ENCODE results near the gene CLDN24. TPM values are rescaled to one million over a fixed set of nuclear protein-coding genes. Genes with fewer than 3 reads are reported as not detected.

Gene CLDN24
- total and polyA plus RNA-seq, 5 experiments from 2014 or later: 1.6 TPM; not detected in 4

- H3K4me3 Mint-ChIP-seq: no peak overlapping the region
- no peaks in the 10 kb centered on the region for H3K9me3 Mint-ChIP-seq
- DNase-seq (no peak), ATAC-seq (no peak)
- peaks cover 10 to 35% (median 18%) of the 10 kb centered on the region in 5 donors for H3K27me3 Mint-ChIP-seq
- H3K27ac Mint-ChIP-seq: no peak overlapping the region
- peaks cover 0 to 5% (median 0%) of the 10 kb centered on the region in 4 donors for H3K4me1 Mint-ChIP-seq
- no peaks in the 10 kb centered on the region for H3K36me3 Mint-ChIP-seq
- POLR2A ChIA-PET: no interaction called here
These were observed 32.0 kb upstream of the CLDN24 start for GRCh38 chr4:183354219-183354618.

- ATAC-seq (no peak), DNase-seq (no peak)
- Mint-ChIP-seq H3K27me3 (peaks cover 10 to 42% (median 19%) of the 10 kb centered on the region in 5 donors), H3K27ac (no peak overlapping the region), H3K36me3 (no peaks in the 10 kb centered on the region), H3K4me3 (no peak overlapping the region), H3K9me3 (no peaks in the 10 kb centered on the region), H3K4me1 (peaks cover 0 to 8% (median 0%) of the 10 kb centered on the region in 4 donors)
- POLR2A ChIA-PET: interaction anchor here (0.7 kb wide), 1 partner anchor 249 kb away, joined by 4 read pairs; no protein-coding TSS in a partner anchor
These were observed 31.3 kb upstream of the CLDN24 start for GRCh38 chr4:183353557-183353956.

GRCh38 chr4:183352546-183352945 lies 30.3 kb upstream of the CLDN24 start:
- Mint-ChIP-seq H3K27me3 (peaks cover 10 to 44% (median 22%) of the 10 kb centered on the region in 5 donors), H3K4me1 (peaks cover 0 to 8% (median 0%) of the 10 kb centered on the region in 4 donors), H3K4me3 (no peak overlapping the region), H3K36me3 (no peaks in the 10 kb centered on the region), H3K9me3 (no peaks in the 10 kb centered on the region), H3K27ac (no peak overlapping the region)
- POLR2A ChIA-PET: no interaction called here
- DNase-seq: no peak
- no peak for ATAC-seq

- POLR2A ChIA-PET: no interaction called here
- DNase-seq (no peak), ATAC-seq (no peak)
- Mint-ChIP-seq H3K27me3 (peaks cover 8 to 45% (median 20%) of the 10 kb centered on the region in 5 donors), H3K36me3 (no peaks in the 10 kb centered on the region), H3K9me3 (no peaks in the 10 kb centered on the region), H3K4me3 (no peak overlapping the region), H3K27ac (peak overlapping the region in 1 of 10 donors; percentile 72), H3K4me1 (peaks cover 0 to 8% (median 0%) of the 10 kb centered on the region in 4 donors)
These were observed 28.3 kb upstream of the CLDN24 start for GRCh38 chr4:183350317-183351071.

- POLR2A ChIA-PET: no interaction called here
- H3K4me3 Mint-ChIP-seq: no peak overlapping the region
- no peaks in the 10 kb centered on the region for H3K36me3 Mint-ChIP-seq
- no peak overlapping the region for H3K27ac Mint-ChIP-seq
- DNase-seq (no peak), ATAC-seq (no peak)
- H3K27me3 Mint-ChIP-seq: peaks cover 12 to 53% (median 25%) of the 10 kb centered on the region in 5 donors
- H3K4me1 Mint-ChIP-seq: peaks cover 0 to 8% (median 0%) of the 10 kb centered on the region in 4 donors
- no peaks in the 10 kb centered on the region for H3K9me3 Mint-ChIP-seq
These were observed 27.4 kb upstream of the CLDN24 start for GRCh38 chr4:183349673-183350072.

- POLR2A ChIA-PET: no interaction called here
- no peak overlapping the region for H3K27ac Mint-ChIP-seq
These were observed 26.8 kb upstream of the CLDN24 start for GRCh38 chr4:183348706-183349659.

GRCh38 chr4:183348136-183348535 lies 25.9 kb upstream of the CLDN24 start:
- no peaks in the 10 kb centered on the region for H3K36me3 Mint-ChIP-seq
- POLR2A ChIA-PET: no interaction called here
- H3K4me1 Mint-ChIP-seq: peaks cover 0 to 12% (median under 1%) of the 10 kb centered on the region in 4 donors
- H3K9me3 Mint-ChIP-seq: no peaks in the 10 kb centered on the region
- peak overlapping the region in 1 of 10 donors; percentile 63 for H3K27ac Mint-ChIP-seq
- ATAC-seq (no peak), DNase-seq (no peak)
- peaks cover 12 to 69% (median 29%) of the 10 kb centered on the region in 5 donors for H3K27me3 Mint-ChIP-seq
- no peak overlapping the region for H3K4me3 Mint-ChIP-seq

More at GRCh38 chr4:183348706-183349659, 26.8 kb upstream of the CLDN24 start:
- ATAC-seq (no peak), DNase-seq (no peak)
- Mint-ChIP-seq H3K9me3 (no peaks in the 10 kb centered on the region), H3K27me3 (peaks cover 12 to 60% (median 29%) of the 10 kb centered on the region in 5 donors), H3K36me3 (no peaks in the 10 kb centered on the region), H3K4me3 (peak overlapping the region in 2 of 10 donors; percentile 15 to 25), H3K4me1 (peaks cover 0 to 10% (median 0%) of the 10 kb centered on the region in 4 donors)

- H3K9me3 Mint-ChIP-seq: no peaks in the 10 kb centered on the region
- peak overlapping the region in 1 of 10 donors; percentile 63 for H3K27ac Mint-ChIP-seq
- no peaks in the 10 kb centered on the region for H3K36me3 Mint-ChIP-seq
- no peak overlapping the region for H3K4me3 Mint-ChIP-seq
- ATAC-seq (no peak), DNase-seq (no peak)
- peaks cover 12 to 73% (median 29%) of the 10 kb centered on the region in 5 donors for H3K27me3 Mint-ChIP-seq
- peaks cover 0 to 15% (median 3%) of the 10 kb centered on the region in 4 donors for H3K4me1 Mint-ChIP-seq
- POLR2A ChIA-PET: no interaction called here
These were observed 25.3 kb upstream of the CLDN24 start for GRCh38 chr4:183347566-183347965.

- H3K4me1 Mint-ChIP-seq: peaks cover 0 to 15% (median 3%) of the 10 kb centered on the region in 4 donors
- H3K4me3 Mint-ChIP-seq: no peak overlapping the region
- no peaks in the 10 kb centered on the region for H3K9me3 Mint-ChIP-seq
- H3K36me3 Mint-ChIP-seq: no peaks in the 10 kb centered on the region
- ATAC-seq (no peak), DNase-seq (no peak)
- POLR2A ChIA-PET: no interaction called here
- peaks cover 12 to 73% (median 29%) of the 10 kb centered on the region in 5 donors for H3K27me3 Mint-ChIP-seq
- no peak overlapping the region for H3K27ac Mint-ChIP-seq
These were observed 24.9 kb upstream of the CLDN24 start for GRCh38 chr4:183347146-183347545.

- POLR2A ChIA-PET: no interaction called here
- no peak for ATAC-seq
These were observed 23.0 kb upstream of the CLDN24 start for GRCh38 chr4:183345261-183345660.

GRCh38 chr4:183344523-183345255 lies 22.5 kb upstream of the CLDN24 start:
- Mint-ChIP-seq H3K4me3 (no peak overlapping the region), H3K27me3 (peaks cover 5 to 50% (median 17%) of the 10 kb centered on the region in 5 donors), H3K36me3 (no peaks in the 10 kb centered on the region), H3K27ac (no peak overlapping the region), H3K9me3 (no peaks in the 10 kb centered on the region), H3K4me1 (peaks cover 0 to 15% (median 3%) of the 10 kb centered on the region in 4 donors)
- no peak for ATAC-seq
- POLR2A ChIA-PET: no interaction called here
- DNase-seq: no peak

More at GRCh38 chr4:183345261-183345660, 23.0 kb upstream of the CLDN24 start:
- peaks cover 0 to 15% (median 3%) of the 10 kb centered on the region in 4 donors for H3K4me1 Mint-ChIP-seq
- no peak overlapping the region for H3K4me3 Mint-ChIP-seq
- H3K27me3 Mint-ChIP-seq: peaks cover 6 to 55% (median 18%) of the 10 kb centered on the region in 5 donors
- H3K27ac Mint-ChIP-seq: no peak overlapping the region
- H3K9me3 Mint-ChIP-seq: no peaks in the 10 kb centered on the region
- no peaks in the 10 kb centered on the region for H3K36me3 Mint-ChIP-seq
- no peak for DNase-seq

GRCh38 chr4:183343730-183344129 lies 21.5 kb upstream of the CLDN24 start:
- DNase-seq: no peak
- POLR2A ChIA-PET: interaction anchor here (0.7 kb wide), 2 partner anchors 169 to 200 kb away, joined by 3 to 5 read pairs; no protein-coding TSS in a partner anchor
- Mint-ChIP-seq H3K9me3 (no peaks in the 10 kb centered on the region), H3K27me3 (peaks cover 5 to 48% (median 16%) of the 10 kb centered on the region in 5 donors), H3K36me3 (no peaks in the 10 kb centered on the region), H3K4me3 (peak overlapping the region in 1 of 10 donors; percentile 64), H3K4me1 (peaks cover 0 to 7% (median 3%) of the 10 kb centered on the region in 4 donors), H3K27ac (no peak overlapping the region)
- ATAC-seq: no peak

Data from naive thymus-derived CD8-positive, alpha-beta T cell (primary cell).